H9 (cell line): Measurements from ENCODE around the gene TSR2. TPM values are rescaled to one million over a fixed set of nuclear protein-coding genes. Genes with fewer than 3 reads are reported as not detected.

Experiments
- DNase-seq: peaks from one replicate; pipeline ENCODE4 v3.0.0-alpha.2; 2017
- H2AFZ ChIP-seq: one replicate; pipeline ENCODE4 v1.6.1; 2013; ENCODE audit warnings: mild to moderate bottlenecking, low read length, control low read depth, moderate library complexity
- H2AK5ac ChIP-seq: 2 replicates; pipeline ENCODE4 v1.6.1; 2013; ENCODE audit warnings: low read length, control low read depth, mixed read lengths; ENCODE audit not compliant: insufficient read length
- H2BK120ac ChIP-seq: one replicate; pipeline ENCODE4 v1.6.1; 2013; ENCODE audit warnings: low read depth, mild to moderate bottlenecking, low read length, control low read depth, inconsistent platforms; ENCODE audit not compliant: poor library complexity, severe bottlenecking
- H2BK12ac ChIP-seq: 2 replicates; pipeline ENCODE4 v1.6.1; 2013; ENCODE audit warnings: low read length, control low read depth, mixed read lengths, low read depth; ENCODE audit not compliant: insufficient read length
- H2BK15ac ChIP-seq: 2 replicates; pipeline ENCODE4 v1.6.1; 2013; ENCODE audit warnings: low read depth, low read length, control low read depth
- H2BK20ac ChIP-seq: one replicate; pipeline ENCODE4 v1.6.1; 2013; ENCODE audit warnings: low read depth, mild to moderate bottlenecking, low read length, control low read depth, inconsistent platforms; ENCODE audit not compliant: poor library complexity, severe bottlenecking
- H2BK5ac ChIP-seq: 2 replicates; pipeline ENCODE4 v1.6.1; 2013; ENCODE audit warnings: low read length, control low read depth, mixed read lengths; ENCODE audit not compliant: insufficient read length
- H3K14ac ChIP-seq: 2 replicates; pipeline ENCODE4 v1.6.1; 2013; ENCODE audit warnings: low read length, control low read depth; ENCODE audit not compliant: insufficient read depth
- H3K18ac ChIP-seq: 2 replicates; pipeline ENCODE4 v1.6.1; 2013; ENCODE audit warnings: low read depth, mild to moderate bottlenecking, mixed read lengths, low read length, control low read depth; ENCODE audit not compliant: insufficient read length
- H3K23ac ChIP-seq: 2 replicates; pipeline ENCODE4 v1.6.1; 2013; ENCODE audit warnings: low read length, control low read depth, mixed read lengths, low read depth; ENCODE audit not compliant: insufficient read length
- H3K23me2 ChIP-seq: 2 replicates; pipeline ENCODE4 v1.6.1; 2013; ENCODE audit warnings: low read depth, mild to moderate bottlenecking, mixed read lengths, low read length, control low read depth; ENCODE audit not compliant: insufficient read length, poor library complexity, severe bottlenecking
- H3K27ac ChIP-seq: 2 replicates; pipeline ENCODE4 v1.5.1; 2013; ENCODE audit warnings: low read length, control low read depth, mixed read lengths, low read depth; ENCODE audit not compliant: insufficient read length
- H3K27me3 ChIP-seq: 2 replicates; pipeline ENCODE4 v1.6.1; 2013; ENCODE audit warnings: low read length, control low read depth, inconsistent platforms; ENCODE audit not compliant: insufficient read depth
- H3K4ac ChIP-seq: 2 replicates; pipeline ENCODE4 v1.6.1; 2013; ENCODE audit warnings: low read depth, mild to moderate bottlenecking, control low read depth, inconsistent platforms, low read length, moderate library complexity
- H3K4me1 ChIP-seq: 2 replicates; pipeline ENCODE4 v1.6.1; 2013; ENCODE audit warnings: low read length, control low read depth, inconsistent platforms; ENCODE audit not compliant: insufficient read depth
- H3K4me2 ChIP-seq: 2 replicates; pipeline ENCODE4 v1.6.1; 2013; ENCODE audit warnings: low read length, control low read depth, mixed read lengths; ENCODE audit not compliant: insufficient read length, insufficient read depth
- H3K56ac ChIP-seq: 2 replicates; pipeline ENCODE4 v1.6.1; 2013; ENCODE audit warnings: low read depth, mild to moderate bottlenecking, mixed read lengths, low read length, control low read depth; ENCODE audit not compliant: insufficient read length
- H3K79me1 ChIP-seq: 2 replicates; pipeline ENCODE4 v1.6.1; 2013; ENCODE audit warnings: low read depth, mild to moderate bottlenecking, moderate library complexity, low read length, control low read depth, inconsistent platforms; ENCODE audit not compliant: insufficient read depth, poor library complexity, severe bottlenecking
- H3K79me2 ChIP-seq: 2 replicates; pipeline ENCODE4 v1.6.1; 2013; ENCODE audit warnings: low read length, control low read depth, inconsistent platforms; ENCODE audit not compliant: insufficient read depth
- H3K9ac ChIP-seq: 2 replicates; pipeline ENCODE4 v1.6.1; 2013; ENCODE audit warnings: low read length, control low read depth, mixed read lengths; ENCODE audit not compliant: insufficient read length; ENCODE audit errors: extremely low read depth
- H3K9me3 ChIP-seq: one replicate; pipeline ENCODE4 v1.6.1; 2013; ENCODE audit warnings: low read depth, low read length, inconsistent platforms; ENCODE audit not compliant: control insufficient read depth
- H3T11ph ChIP-seq: one replicate; pipeline ENCODE4 v1.6.1; 2013; ENCODE audit warnings: mild to moderate bottlenecking, low read length, control low read depth, inconsistent platforms
- H4K20me1 ChIP-seq: one replicate; pipeline ENCODE4 v1.6.1; 2013; ENCODE audit not compliant: control insufficient read depth, insufficient read length, insufficient read depth
- H4K5ac ChIP-seq: 2 replicates; pipeline ENCODE4 v1.6.1; 2013; ENCODE audit warnings: low read depth, mild to moderate bottlenecking, mixed read lengths, low read length, control low read depth; ENCODE audit not compliant: insufficient read length
- H4K8ac ChIP-seq: replicated peaks from 2 replicates; pipeline ENCODE4 v1.6.1; 2013; ENCODE audit warnings: low read length, control low read depth, mixed read lengths, low read depth; ENCODE audit not compliant: insufficient read length
- H4K91ac ChIP-seq: 2 replicates; pipeline ENCODE4 v1.6.1; 2013; ENCODE audit warnings: low read depth, mild to moderate bottlenecking, moderate library complexity, mixed read lengths, low read length, control low read depth; ENCODE audit not compliant: insufficient read length
- H3K27ac Mint-ChIP-seq, 3 experiments: 2 replicates in 2 of 3; 3 replicates in 1 of 3; pipeline ENCODE4 v1.8.0; 2020 to 2021; ENCODE audit warnings: mixed read lengths in 3 of 3, mild to moderate bottlenecking in 1 of 3, moderate library complexity in 1 of 3
- H3K27me3 Mint-ChIP-seq: 2 replicates; pipeline ENCODE4 v1.8.0; 2021; ENCODE audit warnings: low read depth, mild to moderate bottlenecking, moderate library complexity, mixed read lengths
- H3K36me3 Mint-ChIP-seq, 3 experiments: 2 replicates in 2 of 3; 3 replicates in 1 of 3; pipeline ENCODE4 v1.8.0; 2020 to 2021; ENCODE audit warnings: low read depth in 3 of 3, mixed read lengths in 3 of 3; ENCODE audit not compliant: insufficient read depth in 1 of 3
- H3K4me1 Mint-ChIP-seq, 2 experiments: 2 replicates each; pipeline ENCODE4 v1.8.0; 2020; ENCODE audit warnings: mixed read lengths in 2 of 2
- H3K4me3 Mint-ChIP-seq, 2 experiments: 2 replicates in 1 of 2; 3 replicates in 1 of 2; pipeline ENCODE4 v1.8.0; 2020 to 2021; ENCODE audit warnings: mild to moderate bottlenecking in 2 of 2, mixed read lengths in 2 of 2, moderate library complexity in 1 of 2
- H3K9me3 Mint-ChIP-seq, 2 experiments: 2 replicates in 1 of 2; 3 replicates in 1 of 2; pipeline ENCODE4 v1.8.0; 2020; ENCODE audit warnings: mild to moderate bottlenecking in 2 of 2, mixed read lengths in 2 of 2, moderate library complexity in 1 of 2
- WGBS: extraction: QIAGEN DNeasy Blood & Tissue Kit; methylation state at CpG from one replicate; pipeline ENCODE4 v1.1.7; 2013; ENCODE audit warnings: missing lambda C conversion rate, low lambda C conversion rate, mixed read lengths; ENCODE audit not compliant: insufficient read length; ENCODE audit errors: extremely low coverage; 5-methylcytosine and 5-hydroxymethylcytosine counted together
- total RNA-seq: library from RNA; stranded (reverse); gene quantifications from 2 replicates; pipeline ENCODE4 v1.2.1, GENCODE V29; 2021
- TF ChIP-seq, protein P1 (sequence below): fragments of 200-600 bp; sonication (generic); conservative IDR thresholded peaks from 3 replicates; pipeline ENCODE4 v1.8.0; 2021; ENCODE audit warnings: antibody characterized with exemption, mild to moderate bottlenecking

Gene TSR2
- total RNA-seq, 1 experiment from 2014 or later: 51.7 TPM

- no peak overlapping the region for H2BK12ac ChIP-seq
- no peak overlapping the region for H4K91ac ChIP-seq
- H3K9ac ChIP-seq: no peak overlapping the region
- no peak overlapping the region for H2BK120ac ChIP-seq
- H4K8ac ChIP-seq: no peak overlapping the region
- H3K36me3 Mint-ChIP-seq: peaks cover 27 to 48% (median 46%) of the 10 kb centered on the region in 3 experiments
- H3K23ac ChIP-seq: no peak overlapping the region
- H2AFZ ChIP-seq: no peak overlapping the region
- no peaks in the 10 kb centered on the region for H3K79me2 ChIP-seq
- H3K4me2 ChIP-seq: no peak overlapping the region
- no peaks in the 10 kb centered on the region for H3K27me3 ChIP-seq
- H3K27ac Mint-ChIP-seq: peak overlapping the region in 1 of 3 experiments; percentile 10; a peak in 1 of 7 replicates
- peaks cover 9% of the 10 kb centered on the region for H3K27me3 Mint-ChIP-seq
- no peak overlapping the region for H2BK20ac ChIP-seq
- H3K4me1 Mint-ChIP-seq: peaks cover 0 to 3% of the 10 kb centered on the region in 2 experiments; a peak in 1 of 4 replicates
- H3K56ac ChIP-seq: no peak overlapping the region
- no peak overlapping the region for H2AK5ac ChIP-seq
- H3K9me3 ChIP-seq: peaks cover 21% of the 10 kb centered on the region
- DNase-seq: peak; percentile 65
- no peak overlapping the region for H4K5ac ChIP-seq
- no peaks in the 10 kb centered on the region for H4K20me1 ChIP-seq
- no peaks in the 10 kb centered on the region for H3K79me1 ChIP-seq
- no peaks in the 10 kb centered on the region for H3K4me1 ChIP-seq
- no peak overlapping the region for H3K4ac ChIP-seq
- peaks cover 64 to 68% of the 10 kb centered on the region in 2 experiments for H3K9me3 Mint-ChIP-seq
- H3K23me2 ChIP-seq: no peaks in the 10 kb centered on the region
- H3K27ac ChIP-seq: no peak overlapping the region
- H2BK15ac ChIP-seq: no peak overlapping the region
- H3T11ph ChIP-seq: no peak overlapping the region
- no peak overlapping the region; a peak in 1 of 5 replicates for H3K4me3 Mint-ChIP-seq
- H2BK5ac ChIP-seq: no peak overlapping the region
- WGBS: no CpG with 5 or more reads among the region's 2 CpGs
- no peak overlapping the region for H3K18ac ChIP-seq
- H3K14ac ChIP-seq: no peak overlapping the region
- TF ChIP-seq, protein P1, sequence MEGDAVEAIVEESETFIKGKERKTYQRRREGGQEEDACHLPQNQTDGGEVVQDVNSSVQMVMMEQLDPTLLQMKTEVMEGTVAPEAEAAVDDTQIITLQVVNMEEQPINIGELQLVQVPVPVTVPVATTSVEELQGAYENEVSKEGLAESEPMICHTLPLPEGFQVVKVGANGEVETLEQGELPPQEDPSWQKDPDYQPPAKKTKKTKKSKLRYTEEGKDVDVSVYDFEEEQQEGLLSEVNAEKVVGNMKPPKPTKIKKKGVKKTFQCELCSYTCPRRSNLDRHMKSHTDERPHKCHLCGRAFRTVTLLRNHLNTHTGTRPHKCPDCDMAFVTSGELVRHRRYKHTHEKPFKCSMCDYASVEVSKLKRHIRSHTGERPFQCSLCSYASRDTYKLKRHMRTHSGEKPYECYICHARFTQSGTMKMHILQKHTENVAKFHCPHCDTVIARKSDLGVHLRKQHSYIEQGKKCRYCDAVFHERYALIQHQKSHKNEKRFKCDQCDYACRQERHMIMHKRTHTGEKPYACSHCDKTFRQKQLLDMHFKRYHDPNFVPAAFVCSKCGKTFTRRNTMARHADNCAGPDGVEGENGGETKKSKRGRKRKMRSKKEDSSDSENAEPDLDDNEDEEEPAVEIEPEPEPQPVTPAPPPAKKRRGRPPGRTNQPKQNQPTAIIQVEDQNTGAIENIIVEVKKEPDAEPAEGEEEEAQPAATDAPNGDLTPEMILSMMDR: peak; percentile 65
Measured at GRCh38 chrX:54452920-54453319, 12.7 kb downstream of the TSR2 start.
